H1 (cell line): ENCODE measurements around the gene GRM1. TPM values are rescaled to one million over a fixed set of nuclear protein-coding genes. Genes with fewer than 3 reads are reported as not detected.

Experiments used
- CTCF ChIA-PET: fragments of 300-600 bp; sonication (Branson Sonifier 250); formaldehyde crosslinking; loops from one replicate; lab custom pipeline; 2021; ENCODE audit not compliant: partially characterized antibody; lab: Charles Lee
- POLR2A ChIA-PET: fragments of 300-600 bp; sonication (Branson Sonifier 250); formaldehyde crosslinking; loops from one replicate; lab custom pipeline; 2021; ENCODE audit warnings: inconsistent platforms; ENCODE audit not compliant: partially characterized antibody; lab: Charles Lee
- DNase-seq, 2 experiments: peaks; one replicate each; pipeline versions ENCODE4 v3.0.0 to v3.0.0-alpha.2; 2010 to 2022; ENCODE audit warnings: low spot score in 2 of 2, low read depth in 1 of 2, mixed read lengths in 1 of 2
- FAIRE-seq: peaks from 2 replicates; lab custom pipeline; 2011; peaks lifted over from hg19 to GRCh38; lab: Jason Lieb, UNC
- H2AFZ ChIP-seq: 2 replicates; pipeline ENCODE4 v1.8.1; 2012; ENCODE audit warnings: low read length, inconsistent platforms
- H2AK5ac ChIP-seq: 2 replicates; pipeline ENCODE4 v1.6.1; 2013; ENCODE audit warnings: low read depth, low read length
- H2BK120ac ChIP-seq: replicated peaks from 2 replicates; pipeline ENCODE3; 2013; ENCODE audit warnings: low read depth, low read length, inconsistent platforms
- H2BK12ac ChIP-seq: 2 replicates; pipeline ENCODE4 v1.6.1; 2013; ENCODE audit warnings: low read depth, low read length
- H2BK15ac ChIP-seq: 2 replicates; pipeline ENCODE4 v1.6.1; 2013; ENCODE audit warnings: low read length
- H2BK20ac ChIP-seq: 2 replicates; pipeline ENCODE4 v1.6.1; 2013; ENCODE audit warnings: low read length
- H2BK5ac ChIP-seq: 2 replicates; pipeline ENCODE4 v1.6.1; 2013; ENCODE audit warnings: low read depth, low read length
- H3K14ac ChIP-seq: 2 replicates; pipeline ENCODE4 v1.6.1; 2013; ENCODE audit warnings: inconsistent platforms; ENCODE audit not compliant: insufficient read length
- H3K18ac ChIP-seq: 2 replicates; pipeline ENCODE4 v1.6.1; 2013; ENCODE audit warnings: low read length; ENCODE audit errors: extremely low read depth
- H3K23ac ChIP-seq: 2 replicates; pipeline ENCODE4 v1.6.1; 2013; ENCODE audit warnings: inconsistent platforms; ENCODE audit not compliant: insufficient read length
- H3K23me2 ChIP-seq: 2 replicates; pipeline ENCODE4 v1.6.1; 2013; ENCODE audit warnings: low read depth, low read length
- H3K27ac ChIP-seq: 2 replicates; pipeline ENCODE4 v1.6.1; 2011; ENCODE audit warnings: low read depth, low read length, inconsistent platforms
- H3K27me3 ChIP-seq, 4 experiments: replicated peaks in 1 of 4; 1 replicate in 1 of 4; 2 replicates in 3 of 4; pipeline versions ENCODE4 v1.6.1 to v1.8.1; 2011 to 2013; ENCODE audit warnings: low read length in 3 of 4, mild to moderate bottlenecking in 3 of 4, inconsistent platforms in 2 of 4, mixed read lengths in 2 of 4, moderate library complexity in 1 of 4; ENCODE audit not compliant: control insufficient read depth in 3 of 4, insufficient read depth in 3 of 4; ENCODE audit errors: extremely low read depth in 1 of 4
- H3K36me3 ChIP-seq, 4 experiments: 2 replicates each; pipeline versions ENCODE4 v1.6.1 to v1.8.1; 2011 to 2013; ENCODE audit warnings: mild to moderate bottlenecking in 4 of 4, low read length in 3 of 4, moderate library complexity in 2 of 4, control low read depth in 1 of 4, inconsistent platforms in 1 of 4; ENCODE audit not compliant: insufficient read depth in 4 of 4, control insufficient read depth in 2 of 4
- H3K4ac ChIP-seq: replicated peaks from 2 replicates; pipeline ENCODE3; 2013; ENCODE audit warnings: low read length, low read depth, mixed read lengths, inconsistent platforms; ENCODE audit not compliant: insufficient read length
- H3K4me1 ChIP-seq, 4 experiments: replicated peaks in 1 of 4; 1 replicate in 1 of 4; 2 replicates in 3 of 4; pipeline versions ENCODE4 v1.6.1 to v1.8.1; 2011 to 2013; ENCODE audit warnings: low read length in 3 of 4, inconsistent platforms in 2 of 4, mixed read lengths in 1 of 4; ENCODE audit not compliant: insufficient read depth in 4 of 4, control insufficient read depth in 3 of 4
- H3K4me2 ChIP-seq, 2 experiments: 2 replicates each; pipeline versions ENCODE4 v1.6.1 to v1.8.1; 2011 to 2013; ENCODE audit warnings: low read depth in 2 of 2, low read length in 2 of 2, control low read depth in 1 of 2, inconsistent platforms in 1 of 2, mild to moderate bottlenecking in 1 of 2; ENCODE audit not compliant: insufficient read depth in 1 of 2
- H3K4me3 ChIP-seq, 4 experiments: fragments of 200-600, 300-600 bp in 1 of 4; sonication (generic), shearing (Covaris generic), sonication (Bioruptor Twin) in 1 of 4; 2 replicates each; pipeline versions ENCODE4 v1.5.1 to v1.8.1; 2011 to 2016; ENCODE audit warnings: low read length in 4 of 4, low read depth in 3 of 4, control low read depth in 2 of 4, inconsistent platforms in 2 of 4, mild to moderate bottlenecking in 2 of 4, mixed read lengths in 1 of 4, moderate library complexity in 1 of 4; ENCODE audit not compliant: insufficient read depth in 2 of 4; ENCODE audit errors: extremely low read depth in 1 of 4
- H3K56ac ChIP-seq: replicated peaks from 2 replicates; pipeline ENCODE3; 2013; ENCODE audit warnings: low read depth, mild to moderate bottlenecking, mixed read lengths, low read length, inconsistent platforms; ENCODE audit not compliant: insufficient read length
- H3K79me1 ChIP-seq: 2 replicates; pipeline ENCODE4 v1.6.1; 2013; ENCODE audit warnings: low read depth, low read length, control low read depth
- H3K79me2 ChIP-seq, 2 experiments: 2 replicates each; pipeline versions ENCODE4 v1.6.1 to v1.8.1; 2012 to 2013; ENCODE audit warnings: low read length in 2 of 2, mild to moderate bottlenecking in 2 of 2, inconsistent platforms in 1 of 2; ENCODE audit not compliant: insufficient read depth in 2 of 2, control insufficient read depth in 1 of 2
- H3K9ac ChIP-seq, 4 experiments: replicated peaks in 1 of 4; 1 replicate in 1 of 4; 2 replicates in 3 of 4; pipeline versions ENCODE4 v1.6.1 to v1.8.1; 2011 to 2013; ENCODE audit warnings: low read depth in 3 of 4, low read length in 3 of 4, control low read depth in 2 of 4, mild to moderate bottlenecking in 2 of 4, moderate library complexity in 2 of 4, inconsistent platforms in 1 of 4; ENCODE audit errors: extremely low read depth in 1 of 4
- H3K9me3 ChIP-seq, 2 experiments: 2 replicates each; pipeline versions ENCODE4 v1.6.1 to v1.8.1; 2012 to 2013; ENCODE audit warnings: mild to moderate bottlenecking in 2 of 2, moderate library complexity in 2 of 2, control low read depth in 1 of 2, inconsistent platforms in 1 of 2, low read depth in 1 of 2, low read length in 1 of 2, mixed read lengths in 1 of 2; ENCODE audit not compliant: insufficient read depth in 2 of 2
- H4K20me1 ChIP-seq, 2 experiments: replicated peaks in 1 of 2; 2 replicates each; pipeline versions ENCODE3 to v1.8.1; 2011 to 2013; ENCODE audit warnings: inconsistent platforms in 2 of 2, low read length in 2 of 2, mild to moderate bottlenecking in 1 of 2; ENCODE audit not compliant: insufficient read depth in 2 of 2, control insufficient read depth in 1 of 2
- H4K5ac ChIP-seq: 2 replicates; pipeline ENCODE4 v1.6.1; 2013; ENCODE audit warnings: low read length, low read depth, mixed read lengths, inconsistent platforms; ENCODE audit not compliant: insufficient read length
- H4K8ac ChIP-seq: 2 replicates; pipeline ENCODE4 v1.8.0; 2013; ENCODE audit warnings: mild to moderate bottlenecking, moderate library complexity, low read length, inconsistent platforms; ENCODE audit not compliant: insufficient read depth; ENCODE audit errors: extremely low read depth
- H4K91ac ChIP-seq: replicated peaks from 2 replicates; pipeline ENCODE3; 2013; ENCODE audit warnings: low read length, mixed read lengths, inconsistent platforms; ENCODE audit not compliant: insufficient read length
- CHD1 ChIP-seq: IDR thresholded peaks from 2 replicates; pipeline ENCODE4 v1.6.1; 2012; ENCODE audit warnings: low read depth, low read length, improper control_type of control experiment
- EP300 ChIP-seq, 2 experiments: IDR thresholded peaks; 1 replicate in 1 of 2; 2 replicates in 1 of 2; pipeline ENCODE4 v1.6.1; 2011 to 2012; ENCODE audit warnings: low read depth in 2 of 2, low read length in 2 of 2, mild to moderate bottlenecking in 2 of 2, borderline replicate concordance in 1 of 2, inconsistent platforms in 1 of 2, moderate library complexity in 1 of 2
- NRF1 ChIP-seq: IDR thresholded peaks from 2 replicates; pipeline ENCODE4 v1.6.1; 2011; ENCODE audit warnings: mild to moderate bottlenecking, low read depth, low read length, improper control_type of control experiment
- RBBP5 ChIP-seq: IDR thresholded peaks from 2 replicates; pipeline ENCODE4 v1.7.1; 2012; ENCODE audit warnings: low read depth, mild to moderate bottlenecking, inconsistent platforms, low read length, moderate library complexity, borderline replicate concordance
- SIX5 ChIP-seq: IDR thresholded peaks from 2 replicates; pipeline ENCODE4 v1.6.1; 2011; ENCODE audit warnings: mild to moderate bottlenecking, low read depth, low read length
- whole genome bisulfite sequencing, 2 experiments: shearing (Covaris generic) in 1 of 2; methylation state at CpG; one replicate each; pipeline versions ENCODE4 v1.1.6 to v1.1.7; 2013 to 2015; ENCODE audit warnings: low lambda C conversion rate in 2 of 2, mixed read lengths in 2 of 2, inconsistent platforms in 1 of 2, low coverage in 1 of 2, missing lambda C conversion rate in 1 of 2; ENCODE audit not compliant: insufficient replicate concordance in 2 of 2, insufficient coverage in 1 of 2, insufficient read length in 1 of 2; ENCODE audit errors: extremely low coverage in 1 of 2, missing lambda C conversion rate in 1 of 2; 5-methylcytosine and 5-hydroxymethylcytosine counted together
- polyA plus RNA-seq, 7 experiments: library from polyadenylated mRNA; depleted of rRNA in 3 of 7; stranded (reverse) in 5 of 7; unstranded in 2 of 7; fragments of >200 nt in 5 of 7; fragments of 200-250 nt in 2 of 7; gene quantifications; 1 replicate in 5 of 7; 2 replicates in 1 of 7; 4 replicates in 1 of 7; pipeline versions ENCODE4 v1.2.1 to v1.2.3, GENCODE V29; 2011 to 2013; ENCODE audit warnings: missing spikeins in 2 of 7, mixed read lengths in 2 of 7
- total RNA-seq: library from RNA; stranded (reverse); fragmentation: NEBNext Ultra II Directional; extraction: Animal tissue kit (Norgen Biotek cat#: 25700); gene quantifications from 2 replicates; pipeline ENCODE4 v1.2.1, GENCODE V29; 2021
- TF ChIP-seq, protein P1 (sequence below): IDR thresholded peaks from 2 replicates; pipeline ENCODE4 v1.6.1; 2012; ENCODE audit warnings: low read length, inconsistent platforms

Gene GRM1
- total and polyA plus RNA-seq, 2 of the 8 experiments (the other 6 are each of a cell fraction or from before 2014, with no cell fraction given): 0.15 to 1.3 TPM

DNA sequence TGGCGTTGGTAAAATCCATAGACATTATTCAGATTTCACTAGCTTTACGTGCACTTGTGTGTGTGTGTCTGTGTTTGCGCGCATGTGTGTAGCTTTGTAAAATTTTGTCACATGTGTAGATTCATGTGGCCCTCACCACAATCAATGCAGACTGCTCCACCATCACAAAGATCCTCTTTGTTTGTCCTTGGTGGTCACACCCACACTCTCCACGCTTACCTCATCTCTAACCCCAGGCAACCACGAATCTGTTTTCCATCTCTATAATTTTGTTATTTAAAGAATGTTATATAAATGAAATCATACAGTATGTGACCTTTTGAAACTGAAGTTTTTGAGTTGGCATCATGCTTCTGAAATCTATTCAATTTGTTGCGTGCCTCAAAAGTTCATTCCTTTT, 58.5 kb downstream of the GRM1 start:
- Histone ChIP-seq H3K79me1 (no peaks in the 10 kb centered on the region), H3K4me3 (no peak overlapping the region), H4K91ac (no peak overlapping the region), H3K9ac (no peak overlapping the region), H2BK5ac (no peak overlapping the region), H3K4me1 (no peaks in the 10 kb centered on the region), H2BK120ac (no peak overlapping the region), H4K8ac (no peak overlapping the region), H2BK12ac (no peak overlapping the region), H3K14ac (no peak overlapping the region), H2AFZ (no peak overlapping the region), H2AK5ac (no peak overlapping the region), H4K20me1 (no peaks in the 10 kb centered on the region), H3K36me3 (no peaks in the 10 kb centered on the region), H3K18ac (no peak overlapping the region), H3K4me2 (no peak overlapping the region), H3K9me3 (no peaks in the 10 kb centered on the region), H3K56ac (no peak overlapping the region), H3K27ac (no peak overlapping the region), H3K4ac (no peak overlapping the region), H2BK20ac (no peak overlapping the region), H3K23me2 (no peaks in the 10 kb centered on the region), H3K23ac (no peak overlapping the region), H2BK15ac (no peak overlapping the region), H3K79me2 (no peaks in the 10 kb centered on the region), H4K5ac (no peak overlapping the region), H3K27me3 (no peaks in the 10 kb centered on the region)
- FAIRE-seq (no peak), DNase-seq (no peak)
- CTCF ChIA-PET: interaction anchor here (1.5 kb wide), 1 partner anchor 10 kb away, joined by 3 read pairs; no protein-coding TSS in a partner anchor
- POLR2A ChIA-PET: no interaction called here
- 94% methylated on average over 7 of the region's 7 CpGs; no CpG with 5 or more reads in 1 of the 2 experiments for WGBS, 2 experiments
- TF ChIP-seq RBBP5: no peak
- TF ChIP-seq SIX5: no peak
- TF ChIP-seq CHD1: no peak
- no peak for TF ChIP-seq EP300 (IDR thresholded peaks at IDR 0.05; ENCODE audit: borderline replicate concordance in 1 of 2, low read depth in 2 of 2, low read length in 2 of 2)
- TF ChIP-seq NRF1: no peak
- TF ChIP-seq, protein P1, sequence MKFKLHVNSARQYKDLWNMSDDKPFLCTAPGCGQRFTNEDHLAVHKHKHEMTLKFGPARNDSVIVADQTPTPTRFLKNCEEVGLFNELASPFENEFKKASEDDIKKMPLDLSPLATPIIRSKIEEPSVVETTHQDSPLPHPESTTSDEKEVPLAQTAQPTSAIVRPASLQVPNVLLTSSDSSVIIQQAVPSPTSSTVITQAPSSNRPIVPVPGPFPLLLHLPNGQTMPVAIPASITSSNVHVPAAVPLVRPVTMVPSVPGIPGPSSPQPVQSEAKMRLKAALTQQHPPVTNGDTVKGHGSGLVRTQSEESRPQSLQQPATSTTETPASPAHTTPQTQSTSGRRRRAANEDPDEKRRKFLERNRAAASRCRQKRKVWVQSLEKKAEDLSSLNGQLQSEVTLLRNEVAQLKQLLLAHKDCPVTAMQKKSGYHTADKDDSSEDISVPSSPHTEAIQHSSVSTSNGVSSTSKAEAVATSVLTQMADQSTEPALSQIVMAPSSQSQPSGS: no peak
